HG02840 (cell line): ENCODE results near the gene LIN7A.
"Not testable (repeated sequence)": the region's sequence is repeated elsewhere in the genome, so short reads cannot be mapped to it uniquely, and the experiment has no call there.

ENCODE experiments used
- ATAC-seq: cut with Tn5 transposase; IDR thresholded peaks from one replicate; pipeline ENCODE4 v1.9.1; 2021; ENCODE audit warnings: mild to moderate bottlenecking, moderate library complexity, moderate number of reproducible peaks; ENCODE audit not compliant: unreplicated experiment, low FRiP score

Gene LIN7A

DNA sequence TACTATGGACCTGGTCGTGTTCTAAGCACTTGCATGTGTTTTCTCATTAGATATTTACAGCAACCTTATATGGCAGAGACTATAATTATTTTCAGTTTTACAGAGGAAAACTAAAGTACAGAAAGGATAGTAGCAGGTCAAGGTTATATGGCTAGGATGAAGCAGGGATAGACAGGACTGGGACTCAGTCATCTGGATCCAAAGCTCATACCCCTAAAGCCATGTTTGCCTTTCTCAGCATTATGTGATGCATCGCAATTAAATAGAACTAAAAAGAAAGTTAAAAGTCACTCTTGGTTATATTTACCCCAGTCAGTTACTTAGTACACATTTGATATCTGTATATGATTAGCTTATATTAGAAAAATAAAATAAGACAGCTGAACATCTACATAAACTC is 13.3 kb downstream of the LIN7A start:
- ATAC-seq, result no peak

DNA sequence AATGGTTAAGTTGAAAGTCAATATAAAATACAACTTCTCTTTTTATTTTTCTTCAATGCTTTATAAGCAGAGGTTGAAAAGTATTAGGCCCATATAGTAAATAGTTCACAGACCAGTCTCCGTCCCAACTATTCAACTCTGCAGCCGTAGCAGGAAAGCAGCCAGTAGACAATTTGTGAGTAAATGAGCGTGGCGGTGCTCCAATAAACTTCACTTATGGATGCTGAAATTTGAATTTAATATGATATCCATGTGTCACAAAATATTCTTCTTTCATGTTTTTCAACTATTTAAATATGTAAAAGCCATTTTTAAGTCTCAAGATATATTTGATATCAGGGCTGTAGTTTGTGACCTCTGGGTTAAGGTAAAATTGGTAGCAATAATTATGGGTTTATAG is 17.7 kb downstream of the LIN7A start:
- ATAC-seq, result no peak

GRCh38 chr12:80917651-80918050 is 20.1 kb downstream of the LIN7A start:
- ATAC-seq, result no peak

DNA sequence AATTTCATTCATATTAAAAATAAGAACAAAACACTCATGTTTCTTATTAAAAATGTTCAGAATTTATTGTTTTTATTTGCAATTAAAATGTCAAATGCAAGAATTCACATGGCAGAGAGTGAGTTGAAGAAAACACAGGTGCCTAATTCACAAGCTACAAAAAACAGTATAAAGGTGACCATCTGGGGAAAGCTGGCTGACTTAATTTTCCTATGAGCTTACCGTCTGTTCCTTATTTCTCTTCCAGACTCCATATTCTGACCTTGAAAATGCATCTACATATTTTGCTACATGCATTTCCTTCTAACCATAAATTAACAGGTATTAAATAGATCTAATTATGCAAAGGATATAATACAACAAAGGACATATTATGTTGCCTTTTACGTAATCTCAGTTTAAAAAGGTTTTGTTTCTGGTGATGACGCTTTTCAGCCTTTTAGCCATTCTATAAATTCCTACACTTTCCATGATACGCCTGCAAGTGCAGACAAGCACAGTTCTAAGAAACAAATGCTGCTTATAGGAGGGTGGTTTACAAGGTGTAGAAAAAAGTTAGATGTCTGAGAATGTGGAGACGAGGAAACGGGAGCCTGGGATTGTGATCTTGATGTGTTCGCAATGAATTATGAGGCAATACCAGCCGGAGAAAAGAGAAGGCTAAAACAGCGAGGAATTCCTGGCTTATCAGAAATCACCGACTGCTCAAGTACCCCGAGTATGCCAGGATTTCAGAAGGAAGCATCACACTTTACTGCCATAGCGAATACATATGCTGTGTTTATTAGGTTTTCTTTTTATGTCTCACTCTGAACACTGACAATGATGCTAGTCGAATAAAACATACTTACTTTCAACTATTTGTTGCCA is 24.6 kb downstream of the LIN7A start:
- ATAC-seq, result no peak

DNA sequence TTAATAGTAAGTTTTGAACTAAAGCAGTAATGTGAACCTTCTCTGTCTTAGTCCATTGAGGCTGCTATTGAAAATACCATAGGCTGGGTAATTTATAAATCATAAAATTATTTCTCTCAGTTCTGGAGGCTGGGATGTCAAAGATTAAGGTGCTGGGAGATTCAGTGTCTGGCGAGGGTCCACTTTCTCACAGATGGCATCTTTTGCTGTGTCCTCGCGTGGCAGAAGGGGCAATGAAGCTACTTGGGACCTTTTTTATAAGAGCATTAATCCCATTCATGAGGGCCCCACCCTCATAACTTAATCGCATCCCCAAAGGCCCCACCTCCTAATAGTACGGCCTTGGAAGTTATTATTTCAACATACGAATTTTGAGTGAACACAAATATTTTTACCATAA is 28.4 kb downstream of the LIN7A start:
- ATAC-seq, result no peak

- ATAC-seq, result no peak
These were observed 35.0 kb downstream of the LIN7A start for GRCh38 chr12:80902711-80903110.

DNA sequence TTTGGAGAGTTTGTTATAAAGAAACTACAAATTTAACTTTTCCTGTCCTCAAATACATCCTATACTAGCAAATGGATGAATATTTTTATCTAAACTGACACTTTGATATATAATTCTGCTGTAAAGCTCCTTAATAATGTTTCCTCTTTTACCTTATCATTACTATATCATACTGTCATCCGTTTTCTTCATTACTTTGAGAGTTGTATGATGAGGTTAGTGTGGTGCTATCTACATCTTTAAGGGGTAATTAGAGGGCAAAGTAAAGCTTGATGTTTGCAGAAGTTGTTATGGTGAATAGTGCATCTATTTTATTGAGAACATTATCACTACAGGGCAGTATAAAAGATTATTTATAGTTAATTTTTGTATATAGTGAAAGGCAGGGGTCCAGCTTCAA is 36.1 kb downstream of the LIN7A start:
- ATAC-seq, result no peak

- no peak for ATAC-seq
These were observed 42.5 kb downstream of the LIN7A start for GRCh38 chr12:80895240-80895639.

DNA sequence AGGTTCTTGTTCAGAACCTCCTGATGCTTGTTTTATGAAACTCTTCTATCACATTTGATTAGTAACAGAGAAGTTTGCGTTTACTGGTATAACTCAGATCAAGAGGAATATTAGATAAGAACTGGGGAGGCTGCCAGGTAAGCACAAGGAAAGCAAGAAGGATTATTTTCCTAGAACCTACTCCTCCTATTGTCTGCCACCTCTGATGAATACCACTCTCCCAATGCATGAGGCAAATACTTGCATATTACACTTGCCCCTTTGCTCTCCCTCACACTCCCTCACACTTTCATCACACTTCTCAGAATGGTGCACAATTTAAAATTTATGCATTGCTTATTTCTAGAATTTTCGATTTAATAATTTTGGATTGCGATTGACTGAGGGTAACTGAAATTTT is 43.6 kb downstream of the LIN7A start:
- ATAC-seq, result no peak

- no peak for ATAC-seq
These were observed 44.9 kb downstream of the LIN7A start for GRCh38 chr12:80892597-80893445.

DNA sequence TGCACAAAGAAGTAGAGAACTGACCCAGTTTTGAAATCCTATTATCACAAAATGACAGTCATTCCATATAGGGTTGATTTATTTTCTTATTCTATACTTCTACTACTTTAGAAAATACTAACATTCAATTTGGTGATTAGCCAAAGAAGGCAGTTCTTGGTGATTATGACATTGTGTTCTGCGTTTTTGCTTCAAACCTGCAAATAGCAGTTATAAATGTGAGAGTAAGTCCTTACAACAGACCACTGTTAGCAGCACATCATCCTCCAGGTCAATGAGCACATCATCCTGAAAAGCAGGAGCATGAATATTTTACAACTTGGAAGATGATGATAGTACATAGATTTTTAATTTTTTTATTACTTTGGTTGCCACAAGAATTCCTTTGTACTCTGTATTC is 53.1 kb downstream of the LIN7A start:
- ATAC-seq, result no peak

GRCh38 chr12:80881106-80881505 is 56.6 kb downstream of the LIN7A start:
- ATAC-seq, result no peak

DNA sequence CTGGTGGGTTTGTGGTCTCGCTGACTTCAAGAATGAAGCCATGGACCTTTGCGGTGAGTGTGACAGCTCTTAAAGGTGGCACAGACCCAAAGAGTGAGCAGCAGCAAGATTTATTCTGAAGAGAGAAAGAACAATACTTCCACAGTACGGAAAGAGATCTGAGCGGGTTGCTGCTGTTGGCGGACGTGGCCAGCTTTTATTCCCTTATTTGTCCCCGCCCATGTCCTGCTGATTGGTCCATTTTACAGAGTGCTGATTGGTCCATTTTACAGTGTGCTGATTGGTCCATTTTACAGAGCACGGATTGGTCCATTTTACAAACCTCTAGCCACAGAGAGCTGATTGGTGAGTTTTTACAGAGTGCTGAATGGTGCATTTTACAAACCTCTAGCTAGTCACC is 59.3 kb downstream of the LIN7A start:
- not testable (repeated sequence) for ATAC-seq

GRCh38 chr12:80877721-80878265 is 59.9 kb downstream of the LIN7A start:
- no peak for ATAC-seq

DNA sequence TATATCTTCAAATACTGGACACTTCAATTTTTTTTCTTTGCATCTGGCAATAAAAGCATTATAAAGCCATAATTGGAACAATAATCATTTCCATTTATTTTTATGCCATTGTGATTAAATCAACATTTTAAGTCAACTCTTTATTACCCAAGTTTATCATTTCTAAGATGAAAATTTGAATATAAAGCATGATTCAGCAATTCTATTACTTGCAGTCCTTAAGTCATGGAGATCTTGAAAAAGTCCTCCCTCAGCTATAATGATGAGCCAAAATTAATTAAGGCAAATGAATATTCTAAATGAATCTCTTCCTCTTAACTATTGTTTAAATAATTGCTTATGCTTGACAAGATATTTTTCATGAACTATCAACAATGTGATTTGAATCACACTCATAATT is 65.7 kb downstream of the LIN7A start:
- no peak for ATAC-seq

DNA sequence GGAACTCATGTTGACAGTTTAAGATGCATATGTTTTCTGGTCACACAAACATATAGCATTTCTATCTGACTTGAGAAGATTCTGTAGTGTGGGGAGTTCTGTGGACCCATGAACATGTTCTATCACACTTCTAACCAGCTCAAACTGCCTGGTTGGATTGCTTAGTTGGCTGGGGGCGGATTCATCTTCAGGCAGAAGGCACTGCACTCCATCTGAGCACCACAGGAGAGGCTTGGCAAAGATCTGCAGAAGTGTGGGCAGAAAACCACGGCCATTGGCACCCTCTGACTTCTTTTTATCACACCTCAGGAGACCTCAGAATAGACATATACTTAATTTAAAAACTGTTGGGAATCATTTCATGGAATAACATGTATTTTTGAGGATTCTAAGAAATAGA is 68.5 kb downstream of the LIN7A start:
- no peak for ATAC-seq

- ATAC-seq, result no peak
These were observed 69.2 kb downstream of the LIN7A start for GRCh38 chr12:80868576-80868975.

DNA sequence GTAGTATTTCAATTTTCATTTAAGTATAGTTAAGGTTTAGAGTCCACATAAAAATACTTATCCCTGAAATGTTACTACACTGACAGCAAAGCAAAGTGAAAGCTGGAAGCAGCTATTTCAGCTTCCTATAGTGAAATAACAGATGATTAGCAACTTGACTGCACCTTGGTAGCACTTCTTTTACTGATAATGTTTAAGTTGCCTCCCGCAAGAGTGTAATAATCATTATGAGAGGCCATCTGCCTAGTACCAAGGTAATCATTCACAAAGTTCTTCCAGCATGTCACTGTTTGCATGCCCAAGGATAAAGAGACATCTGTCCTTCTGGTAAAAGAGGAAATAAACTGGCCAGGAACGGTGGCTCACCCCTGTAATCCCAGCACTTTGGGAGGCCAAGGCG is 69.8 kb downstream of the LIN7A start:
- ATAC-seq, result no peak

DNA sequence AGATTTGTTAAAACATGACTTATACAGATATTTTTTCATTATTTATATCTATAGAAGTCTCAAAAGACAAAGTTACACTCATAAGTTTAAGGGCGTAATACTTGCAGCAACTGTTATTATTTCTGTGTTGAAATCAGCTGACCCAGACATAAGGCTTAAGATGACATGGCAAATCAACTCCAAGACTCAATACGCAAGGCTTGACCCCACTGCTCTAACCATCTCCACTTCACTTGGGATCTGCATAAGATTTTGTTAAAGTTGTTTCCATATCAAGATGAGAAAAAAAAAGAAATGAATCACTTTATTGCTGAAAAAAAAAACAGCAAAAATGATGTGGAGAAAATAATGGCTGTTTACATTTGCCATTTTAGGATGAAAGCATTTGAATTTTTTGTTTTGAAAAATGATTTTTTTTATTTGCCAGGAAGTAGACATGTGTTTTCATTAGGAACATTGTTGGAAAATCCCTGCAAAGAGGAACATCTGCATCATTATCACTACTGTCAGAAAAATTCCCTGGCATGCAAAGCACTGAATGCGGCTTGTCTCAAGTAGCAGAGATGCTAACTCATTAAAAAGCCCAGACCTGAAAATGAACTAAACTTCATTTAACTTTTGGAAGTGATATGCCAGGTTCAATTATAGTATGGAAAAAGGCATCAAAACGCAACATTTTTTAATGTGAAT is 73.5 kb downstream of the LIN7A start:
- ATAC-seq, result no peak

- no peak for ATAC-seq
These were observed 75.2 kb downstream of the LIN7A start for GRCh38 chr12:80862531-80862930.
